SIG-M5 (cell line): ENCODE results near the gene AGBL1.

Experiments
- DNase-seq: peaks from one replicate; lab custom pipeline; 2025; lab: John Stamatoyannopoulos, UW

AGBL1 gene

GRCh38 chr15:86079508-86080266 lies at the start of gene AGBL1:
TSS of gene AGBL1 (plus strand) at chr15:86079871.
- DNase-seq, result no peak

DNA sequence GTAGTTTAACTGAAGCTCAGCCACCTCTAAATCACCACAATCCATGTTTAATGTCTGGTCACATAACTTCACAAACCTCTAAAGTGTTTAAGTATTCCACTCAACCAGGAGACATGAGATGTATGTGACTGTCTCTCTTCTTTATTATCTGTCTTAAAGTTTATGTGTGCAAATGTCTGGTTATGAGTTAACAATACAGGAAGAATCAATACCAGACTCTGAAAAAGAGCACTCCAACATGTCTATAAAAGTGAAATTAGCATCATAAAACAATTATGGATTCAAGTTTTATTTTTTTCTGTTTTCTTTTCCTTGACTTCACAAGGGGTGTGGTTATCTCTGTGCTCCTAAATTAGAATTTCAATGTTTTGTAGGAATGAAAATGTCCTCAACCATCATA lies 44.8 kb upstream of the AGBL1 start:
- no peak for DNase-seq

GRCh38 chr15:86036243-86036642 lies 43.4 kb upstream of the AGBL1 start:
- DNase-seq, result no peak

GRCh38 chr15:86038491-86038890 lies 41.2 kb upstream of the AGBL1 start:
- no peak for DNase-seq

DNA sequence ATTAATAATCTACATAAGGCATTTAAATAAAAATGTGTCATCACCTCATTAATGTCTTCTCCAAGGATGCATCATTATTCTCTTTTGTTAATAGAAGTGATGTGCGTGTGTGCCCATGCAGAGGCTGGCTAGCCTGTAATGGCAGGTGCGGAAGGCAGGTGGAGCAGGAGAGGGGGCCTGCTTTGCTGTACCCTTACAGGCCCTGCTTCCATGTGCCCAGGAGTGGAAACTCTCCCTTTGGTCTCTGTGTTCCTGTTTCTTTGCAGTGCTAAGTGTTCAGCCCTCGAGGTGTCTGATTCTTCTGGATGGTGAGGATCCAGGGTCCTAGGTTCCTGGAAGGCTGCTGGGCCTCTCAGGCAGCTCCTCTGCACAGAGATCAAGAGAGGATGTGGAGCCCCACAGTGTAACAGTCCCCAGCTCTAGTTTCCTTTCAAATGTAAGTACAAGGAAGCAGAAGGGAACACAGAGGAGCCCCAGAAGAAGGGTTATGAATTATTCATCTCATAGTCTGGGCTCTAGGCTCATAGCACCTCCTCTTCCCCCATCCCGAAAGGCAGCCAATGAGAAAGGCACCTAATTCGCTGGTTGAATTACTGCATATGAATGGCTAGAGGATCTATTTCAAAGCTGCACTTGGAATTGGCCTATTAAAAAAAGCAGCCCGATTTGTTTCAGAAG lies 39.2 kb upstream of the AGBL1 start:
- no peak for DNase-seq

DNA sequence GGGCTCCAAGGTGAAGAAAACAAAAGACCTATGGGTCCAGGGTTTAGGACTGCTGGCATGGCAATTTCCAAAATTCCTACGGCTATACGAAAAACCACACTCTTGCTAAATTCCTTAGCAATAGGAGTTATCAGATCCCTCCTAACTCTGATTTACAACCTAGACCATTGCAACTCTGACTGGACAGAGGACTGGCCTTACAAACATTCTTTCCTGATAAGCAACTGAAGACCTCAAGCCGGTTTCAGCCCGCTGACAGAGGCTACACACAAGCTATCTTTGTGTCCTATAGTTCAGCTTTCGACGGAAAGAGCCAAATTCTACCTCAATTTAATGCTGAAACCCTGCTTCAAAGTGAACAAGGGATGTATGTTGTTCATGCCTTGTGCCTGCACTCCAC lies 38.3 kb upstream of the AGBL1 start:
- no peak for DNase-seq

- no peak for DNase-seq
These were observed 37.4 kb upstream of the AGBL1 start for GRCh38 chr15:86042226-86042625.

DNA sequence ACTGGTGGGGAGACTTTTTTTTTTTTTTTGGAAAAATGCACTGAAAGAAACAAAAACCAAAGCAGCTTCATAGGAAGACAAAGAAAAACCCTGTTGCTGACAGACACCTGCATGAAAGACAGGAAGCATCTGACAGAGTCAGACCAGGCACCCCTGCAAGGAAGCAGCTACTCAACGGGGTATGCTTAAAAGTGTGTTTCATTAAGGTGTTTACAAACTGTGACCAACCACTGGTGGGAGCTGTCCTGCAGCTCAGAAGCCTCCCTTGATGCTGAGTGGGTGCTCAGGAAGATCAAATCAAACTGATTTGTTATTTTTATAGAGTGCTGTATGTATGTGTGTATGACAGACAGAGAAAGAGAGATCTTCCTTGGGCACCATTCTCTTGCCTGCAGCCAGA lies 34.7 kb upstream of the AGBL1 start:
- no peak for DNase-seq

DNA sequence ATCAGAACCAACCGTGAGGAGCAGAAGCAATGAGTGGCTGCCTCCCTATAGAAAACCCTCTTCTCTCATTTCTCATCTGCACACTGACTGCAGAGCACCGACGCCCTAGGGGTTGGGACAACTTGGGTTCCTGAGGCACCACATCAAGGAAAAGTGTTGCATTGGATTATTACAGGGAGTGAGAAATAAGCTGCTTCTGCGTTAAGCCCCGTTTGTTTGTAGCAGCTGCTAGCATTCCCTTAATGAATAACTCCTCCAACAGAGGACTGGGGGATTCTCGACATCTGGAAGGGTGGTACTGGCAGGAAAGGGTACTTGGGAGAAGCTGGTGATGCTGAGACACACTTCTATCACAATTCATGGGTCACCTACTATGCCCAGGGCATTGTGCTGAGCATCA lies 25.3 kb upstream of the AGBL1 start:
- no peak for DNase-seq

- no peak for DNase-seq
These were observed 24.0 kb upstream of the AGBL1 start for GRCh38 chr15:86055688-86056087.

GRCh38 chr15:86059851-86060250 lies 19.8 kb upstream of the AGBL1 start:
- DNase-seq, result no peak

- DNase-seq, result no peak
These were observed 19.0 kb upstream of the AGBL1 start for GRCh38 chr15:86060674-86061073.

DNA sequence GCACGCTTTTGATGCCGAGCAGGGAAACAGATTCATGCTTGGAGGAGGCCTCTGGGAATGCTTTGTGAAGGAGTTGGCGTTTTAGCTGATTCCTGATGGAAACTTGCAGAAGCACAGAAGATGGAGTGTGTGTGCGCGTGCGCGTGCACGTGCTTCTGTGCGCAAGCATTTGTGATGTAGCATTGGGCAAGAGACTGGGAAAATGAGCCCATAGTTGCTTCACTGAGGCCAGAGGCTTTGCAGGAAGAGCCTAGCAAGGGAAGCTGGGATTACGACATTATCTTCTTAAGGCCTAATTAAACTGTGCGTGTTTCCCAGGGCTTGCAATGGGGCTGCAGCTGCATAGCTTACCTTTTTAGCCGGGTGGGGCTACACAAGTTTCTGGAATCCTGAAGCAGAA lies 18.1 kb upstream of the AGBL1 start:
- DNase-seq, result no peak

- DNase-seq, result no peak
These were observed 16.9 kb upstream of the AGBL1 start for GRCh38 chr15:86062646-86063243.

DNA sequence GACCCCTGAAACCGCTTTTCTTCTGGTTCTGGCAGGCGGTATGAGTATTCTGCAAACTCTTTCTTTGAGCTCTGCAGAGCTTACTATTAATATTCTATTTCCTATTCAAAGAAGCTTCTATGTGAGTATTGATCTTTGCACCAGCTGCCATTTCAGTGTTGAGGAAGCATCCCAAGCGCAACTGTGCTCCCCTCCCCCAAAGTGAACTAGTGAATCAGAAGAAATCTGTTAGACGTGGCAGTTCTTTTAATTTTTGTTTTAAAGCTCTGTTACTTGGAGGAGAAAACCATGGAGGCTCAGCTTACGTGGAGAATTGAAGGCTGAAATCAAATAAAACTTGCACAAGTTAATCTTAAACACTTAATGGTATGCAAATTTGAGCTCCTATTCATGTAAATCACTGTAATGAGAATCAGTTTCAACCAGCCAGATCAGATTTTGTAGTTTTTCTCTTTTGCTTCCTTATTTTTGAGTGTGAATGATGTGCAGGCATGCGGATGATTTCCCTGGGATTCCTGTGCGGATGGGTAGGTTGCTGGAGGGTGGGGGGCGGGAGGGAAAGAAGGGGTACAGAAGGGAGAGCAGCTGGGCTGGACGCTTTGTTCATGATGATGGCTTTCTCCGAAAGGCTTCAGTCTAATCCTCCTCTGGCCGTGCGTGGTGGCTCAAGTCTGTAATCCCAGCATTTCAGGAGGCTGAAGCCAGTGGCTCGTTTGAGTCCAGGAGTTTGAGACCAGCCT lies 16.1 kb upstream of the AGBL1 start:
- no peak for DNase-seq

- no peak for DNase-seq
These were observed 15.3 kb upstream of the AGBL1 start for GRCh38 chr15:86064326-86064725.

DNA sequence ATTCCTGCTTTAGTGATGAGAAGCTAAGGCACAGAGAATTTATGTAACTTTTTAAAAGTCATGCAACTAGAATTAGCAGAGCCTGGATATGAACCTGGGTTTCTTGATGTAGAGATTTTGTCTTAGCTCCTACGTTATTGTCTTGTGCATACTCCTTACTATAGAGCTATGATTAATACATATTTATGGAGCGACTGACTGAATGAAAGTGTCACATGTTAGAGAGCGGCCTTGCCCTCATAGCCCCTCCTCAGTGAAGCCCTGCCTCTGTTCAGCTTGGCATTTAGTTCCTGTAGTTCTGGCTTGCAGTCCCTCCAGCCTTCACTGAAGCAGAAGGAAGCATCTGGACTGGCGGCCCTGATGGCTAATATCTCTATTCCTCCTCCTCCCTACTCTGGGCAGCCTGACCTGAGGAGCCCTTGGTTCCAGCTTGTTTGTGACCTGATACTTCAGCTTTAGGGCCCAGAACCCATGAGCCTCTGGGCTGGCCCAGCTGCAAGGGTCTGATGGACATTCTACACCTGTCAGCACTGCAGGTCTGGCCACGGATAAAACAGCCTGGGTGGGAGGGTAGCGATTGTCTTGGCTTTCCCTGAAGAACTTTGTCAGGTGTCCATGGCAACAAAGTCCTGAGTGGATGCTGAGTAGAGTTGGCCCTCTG lies 13.4 kb upstream of the AGBL1 start:
- DNase-seq, result no peak

GRCh38 chr15:86073281-86073680 lies 6.4 kb upstream of the AGBL1 start:
- no peak for DNase-seq

DNA sequence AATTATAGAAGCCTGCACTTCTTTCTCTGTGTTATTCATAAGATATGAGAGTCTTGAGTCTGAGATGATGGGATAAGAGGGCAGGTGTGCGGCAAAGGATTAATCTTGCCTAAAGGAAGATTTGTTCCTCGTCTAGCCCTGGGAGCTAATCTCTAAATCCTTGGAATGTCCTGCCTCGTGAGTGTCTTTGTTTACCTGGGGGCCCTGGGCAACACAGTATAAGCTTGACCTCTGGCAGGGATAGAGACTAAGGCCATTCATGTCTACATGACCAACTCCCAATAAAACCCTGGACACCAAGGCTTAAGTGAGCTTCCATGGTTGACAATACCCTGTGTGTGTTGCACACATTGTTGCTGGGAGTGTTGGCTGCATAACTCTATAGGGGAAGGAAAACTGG lies 3.2 kb upstream of the AGBL1 start:
- no peak for DNase-seq

DNA sequence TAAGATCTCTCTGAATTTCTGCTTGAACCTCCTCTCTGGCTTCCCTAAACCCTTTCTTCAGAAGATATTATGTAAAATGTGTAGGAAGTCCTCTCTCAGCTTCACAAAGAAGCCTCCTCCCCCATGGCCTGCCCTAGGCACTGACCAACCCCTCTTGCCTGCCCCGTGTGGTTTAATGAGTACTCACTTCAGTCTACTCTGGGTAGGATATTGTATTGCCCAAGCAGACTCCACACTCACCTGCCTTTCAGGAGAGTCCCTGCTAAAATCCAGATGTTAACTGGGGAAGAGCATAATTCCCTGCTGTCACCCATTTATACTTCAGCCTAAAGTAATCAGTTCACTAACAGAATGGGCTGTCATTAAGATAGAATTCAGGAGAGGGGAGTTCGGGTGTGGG lies 2.6 kb upstream of the AGBL1 start:
- DNase-seq, result no peak

DNA sequence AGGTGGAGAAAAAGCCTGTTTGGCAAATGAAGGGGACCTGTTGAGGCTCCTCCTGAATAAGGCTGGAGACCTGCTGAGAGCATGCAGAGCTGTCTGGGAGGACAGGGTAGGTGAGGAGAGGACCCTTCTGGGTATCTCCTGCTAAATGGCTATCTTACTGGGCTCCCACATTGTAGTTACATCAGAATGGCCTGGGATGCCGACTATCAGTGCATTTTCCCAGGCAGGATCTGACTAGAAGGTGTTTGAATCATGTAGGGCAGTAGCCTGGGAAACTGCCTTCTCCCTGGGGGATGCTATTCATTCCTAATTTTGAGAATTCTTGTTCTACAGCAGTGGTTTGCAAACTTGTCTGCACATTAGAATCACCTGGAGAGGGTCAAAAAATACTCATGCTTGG lies 631 bp downstream of the AGBL1 start:
- DNase-seq, result no peak
